Measurements from ENCODE around the gene ELF2.

The ELF2 gene

DNA sequence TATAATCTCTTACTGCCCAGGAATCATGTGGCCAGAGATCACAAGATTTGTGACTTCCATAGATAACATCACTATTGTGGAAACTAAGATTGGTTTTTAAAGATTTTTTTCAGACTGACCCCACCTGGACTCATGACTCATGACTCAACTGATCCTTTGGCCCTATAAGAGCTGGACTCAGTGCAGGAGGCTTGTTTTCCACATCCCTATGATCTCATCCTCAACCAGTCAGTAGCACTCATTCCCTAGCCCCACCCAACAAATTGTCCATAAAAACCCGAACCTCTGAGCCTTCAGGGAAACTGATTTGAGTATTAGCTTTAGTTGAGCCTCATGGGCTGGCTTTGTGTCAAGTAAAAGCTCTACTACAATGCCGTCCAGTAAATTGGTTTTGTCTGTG is 169.4 kb downstream of the ELF2 start:
- no peaks in the 10 kb centered on the region for H3K9me3 ChIP-seq
- no peaks in the 10 kb centered on the region for H3K27me3 ChIP-seq
- H3K36me3 ChIP-seq: no peaks in the 10 kb centered on the region
- H3K27ac ChIP-seq: no peak overlapping the region
- H3K4me3 ChIP-seq (ENCODE audit: low read depth in 1 of 2, low read length in 1 of 2): no peak overlapping the region
- TF ChIP-seq CTCF (IDR thresholded peaks at IDR 0.05): no peak
- H3K4me1 ChIP-seq (ENCODE audit: control insufficient read depth in 1 of 2, insufficient read depth in 1 of 2, low read depth in 1 of 2, low read length in 1 of 2): peaks cover 13 to 20% of the 10 kb centered on the region in 2 experiments
